Measurements from ENCODE around the gene MEOX1.
A peak's percentile ranks its signal among the peaks of the same experiment; 100 is the strongest.

Gene MEOX1

GRCh38 chr17:43645765-43646481 lies 15.8 kb downstream of the MEOX1 start:
- H3K9ac ChIP-seq (ENCODE audit: low read depth, low read length) = peak overlapping the region; percentile 76
- peak overlapping the region; percentile 67 for H3K4me3 ChIP-seq (ENCODE audit: low read length)
- H3K27me3 ChIP-seq (ENCODE audit: control insufficient read depth, insufficient read depth, low read length) = peaks cover 24% of the 10 kb centered on the region

GRCh38 chr17:43645450-43645764 lies 16.3 kb downstream of the MEOX1 start:
- H3K4me3 ChIP-seq (ENCODE audit: low read length) = no peak overlapping the region
- peak overlapping the region; percentile 92 for H3K4me2 ChIP-seq (ENCODE audit: low read length)
- H3K4me1 ChIP-seq (ENCODE audit: control insufficient read depth, insufficient read depth, low read length) = peaks cover 5% of the 10 kb centered on the region
- H3K9ac ChIP-seq (ENCODE audit: low read depth, low read length) = peak overlapping the region; percentile 76
- no peaks in the 10 kb centered on the region for H3K9me3 ChIP-seq (replicated peaks; ENCODE audit: low read length)
- no peaks in the 10 kb centered on the region for H3K36me3 ChIP-seq (ENCODE audit: insufficient read depth, low read length)
- peaks cover 29% of the 10 kb centered on the region for H3K27me3 ChIP-seq (ENCODE audit: control insufficient read depth, insufficient read depth, low read length)

More at GRCh38 chr17:43645765-43646481, 15.8 kb downstream of the MEOX1 start:
- Histone ChIP-seq H3K36me3 (ENCODE audit: insufficient read depth, low read length) (no peaks in the 10 kb centered on the region), H3K4me1 (ENCODE audit: control insufficient read depth, insufficient read depth, low read length) (peaks cover 5% of the 10 kb centered on the region), H3K9me3 (replicated peaks; ENCODE audit: low read length) (no peaks in the 10 kb centered on the region), H3K4me2 (ENCODE audit: low read length) (peak overlapping the region; percentile 92)

GRCh38 chr17:43644081-43644480 lies 17.6 kb downstream of the MEOX1 start:
- no peak overlapping the region for H3K9ac ChIP-seq (ENCODE audit: low read depth, low read length)
- H3K4me1 ChIP-seq (ENCODE audit: control insufficient read depth, insufficient read depth, low read length) = peaks cover 5% of the 10 kb centered on the region
- no peaks in the 10 kb centered on the region for H3K9me3 ChIP-seq (replicated peaks; ENCODE audit: low read length)
- peaks cover 33% of the 10 kb centered on the region for H3K27me3 ChIP-seq (ENCODE audit: control insufficient read depth, insufficient read depth, low read length)
- no peak overlapping the region for H3K4me2 ChIP-seq (ENCODE audit: low read length)
- H3K36me3 ChIP-seq (ENCODE audit: insufficient read depth, low read length) = no peaks in the 10 kb centered on the region
- no peak overlapping the region for H3K4me3 ChIP-seq (ENCODE audit: low read length)

GRCh38 chr17:43641416-43641815 lies 20.3 kb downstream of the MEOX1 start:
- Histone ChIP-seq H3K4me2 (ENCODE audit: low read length) (no peak overlapping the region), H3K36me3 (ENCODE audit: insufficient read depth, low read length) (no peaks in the 10 kb centered on the region), H3K4me1 (ENCODE audit: control insufficient read depth, insufficient read depth, low read length) (peaks cover 4% of the 10 kb centered on the region), H3K9ac (ENCODE audit: low read depth, low read length) (no peak overlapping the region), H3K27me3 (ENCODE audit: control insufficient read depth, insufficient read depth, low read length) (peaks cover 47% of the 10 kb centered on the region), H3K4me3 (ENCODE audit: low read length) (no peak overlapping the region), H3K9me3 (replicated peaks; ENCODE audit: low read length) (no peaks in the 10 kb centered on the region)

- no peaks in the 10 kb centered on the region for H3K4me1 ChIP-seq (ENCODE audit: control insufficient read depth, insufficient read depth, low read length)
- H3K9ac ChIP-seq (ENCODE audit: low read depth, low read length) = no peak overlapping the region
- peaks cover 52% of the 10 kb centered on the region for H3K27me3 ChIP-seq (ENCODE audit: control insufficient read depth, insufficient read depth, low read length)
- H3K36me3 ChIP-seq (ENCODE audit: insufficient read depth, low read length) = no peaks in the 10 kb centered on the region
- H3K4me2 ChIP-seq (ENCODE audit: low read length) = no peak overlapping the region
- H3K9me3 ChIP-seq (replicated peaks; ENCODE audit: low read length) = no peaks in the 10 kb centered on the region
- no peak overlapping the region for H3K4me3 ChIP-seq (ENCODE audit: low read length)
These were observed 21.1 kb downstream of the MEOX1 start for GRCh38 chr17:43640491-43641252.

- Histone ChIP-seq H3K27me3 (ENCODE audit: control insufficient read depth, insufficient read depth, low read length) (peaks cover 67% of the 10 kb centered on the region), H3K36me3 (ENCODE audit: insufficient read depth, low read length) (no peaks in the 10 kb centered on the region), H3K9me3 (replicated peaks; ENCODE audit: low read length) (no peaks in the 10 kb centered on the region), H3K4me1 (ENCODE audit: control insufficient read depth, insufficient read depth, low read length) (no peaks in the 10 kb centered on the region), H3K4me2 (ENCODE audit: low read length) (no peak overlapping the region), H3K9ac (ENCODE audit: low read depth, low read length) (no peak overlapping the region), H3K4me3 (ENCODE audit: low read length) (no peak overlapping the region)
These were observed 24.0 kb downstream of the MEOX1 start for GRCh38 chr17:43637563-43638323.

DNA sequence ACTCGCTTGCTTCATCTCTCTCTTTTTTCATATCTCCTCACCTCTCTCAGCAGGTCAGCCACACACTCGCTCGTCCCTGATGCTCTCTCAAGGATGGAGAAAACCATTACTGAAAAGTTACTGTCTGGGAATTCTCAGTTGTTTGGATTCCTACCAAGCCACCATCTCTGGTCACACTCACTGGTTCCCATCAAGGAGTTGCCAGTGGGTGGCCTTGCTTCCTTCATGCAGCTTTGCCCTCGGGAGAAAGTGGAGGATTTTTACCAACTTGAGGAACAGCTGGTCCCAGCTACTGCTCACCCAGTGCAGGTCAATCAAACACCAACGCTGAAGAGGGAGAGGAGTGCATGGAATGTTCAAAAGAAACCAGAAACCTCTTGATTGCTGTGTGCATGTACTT lies 25.3 kb downstream of the MEOX1 start:
- Histone ChIP-seq H3K4me3 (ENCODE audit: low read length) (no peak overlapping the region), H3K9ac (ENCODE audit: low read depth, low read length) (no peak overlapping the region), H3K9me3 (replicated peaks; ENCODE audit: low read length) (no peaks in the 10 kb centered on the region), H3K4me2 (ENCODE audit: low read length) (no peak overlapping the region), H3K27me3 (ENCODE audit: control insufficient read depth, insufficient read depth, low read length) (peaks cover 75% of the 10 kb centered on the region), H3K4me1 (ENCODE audit: control insufficient read depth, insufficient read depth, low read length) (no peaks in the 10 kb centered on the region), H3K36me3 (ENCODE audit: insufficient read depth, low read length) (no peaks in the 10 kb centered on the region)

DNA sequence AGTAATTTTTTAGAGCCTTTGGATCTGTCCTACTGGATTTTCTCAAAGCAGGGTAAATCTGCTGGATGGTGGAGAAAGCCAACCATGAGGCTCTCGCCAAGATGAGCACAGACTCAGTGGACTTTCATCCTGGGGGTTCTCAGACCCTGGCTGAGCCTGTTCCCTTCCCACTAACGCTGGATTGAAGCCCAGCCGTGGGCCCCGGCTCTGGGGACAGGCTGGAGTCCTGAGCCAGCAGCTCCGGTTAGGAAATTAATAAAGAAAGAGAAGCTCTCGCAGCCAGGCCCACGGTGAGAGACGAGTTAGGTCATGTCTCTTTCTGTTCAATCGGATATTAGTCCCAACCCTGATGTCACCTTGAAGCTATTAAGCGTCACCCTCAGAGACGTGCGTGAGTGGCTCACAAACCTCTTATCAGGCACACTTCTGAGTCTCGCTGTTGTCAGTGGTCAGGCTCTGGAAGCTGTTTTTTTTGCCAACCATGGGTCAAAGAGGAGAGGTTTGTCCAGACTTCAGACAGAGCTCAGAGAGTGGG lies 27.1 kb downstream of the MEOX1 start:
- peaks cover 78% of the 10 kb centered on the region for H3K27me3 ChIP-seq (ENCODE audit: control insufficient read depth, insufficient read depth, low read length)
- H3K4me1 ChIP-seq (ENCODE audit: control insufficient read depth, insufficient read depth, low read length) = no peaks in the 10 kb centered on the region
- H3K9me3 ChIP-seq (replicated peaks; ENCODE audit: low read length) = no peaks in the 10 kb centered on the region
- no peaks in the 10 kb centered on the region for H3K36me3 ChIP-seq (ENCODE audit: insufficient read depth, low read length)
- no peak overlapping the region for H3K4me3 ChIP-seq (ENCODE audit: low read length)
- H3K4me2 ChIP-seq (ENCODE audit: low read length) = no peak overlapping the region
- H3K9ac ChIP-seq (ENCODE audit: low read depth, low read length) = no peak overlapping the region

- Histone ChIP-seq H3K27me3 (ENCODE audit: control insufficient read depth, insufficient read depth, low read length) (peaks cover 75% of the 10 kb centered on the region), H3K9me3 (replicated peaks; ENCODE audit: low read length) (no peaks in the 10 kb centered on the region)
These were observed 29.5 kb downstream of the MEOX1 start for GRCh38 chr17:43632221-43632620.

DNA sequence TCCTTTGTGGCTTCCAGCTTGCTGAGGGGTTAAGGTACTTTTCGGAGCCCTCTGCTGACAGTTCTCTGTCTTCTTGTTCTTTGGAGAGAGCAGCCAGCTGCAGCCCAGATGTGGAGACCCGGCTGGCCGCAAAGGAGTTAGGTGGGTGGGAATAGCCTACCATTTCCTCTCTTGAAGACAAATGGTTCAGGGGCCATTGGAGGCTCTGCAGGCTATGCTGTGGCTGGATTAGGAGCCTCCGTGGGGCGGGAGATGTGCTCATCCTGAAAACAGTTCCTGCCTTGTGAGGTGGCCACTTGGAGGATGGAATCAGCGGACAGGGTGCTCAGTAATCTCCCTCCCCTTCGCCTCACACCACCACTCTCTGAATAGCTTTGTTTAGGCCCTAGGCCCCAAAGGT lies 30.3 kb downstream of the MEOX1 start:
- no peaks in the 10 kb centered on the region for H3K36me3 ChIP-seq (ENCODE audit: insufficient read depth, low read length)
- H3K4me3 ChIP-seq (ENCODE audit: low read length) = no peak overlapping the region
- no peak overlapping the region for H3K4me2 ChIP-seq (ENCODE audit: low read length)
- H3K9me3 ChIP-seq (replicated peaks; ENCODE audit: low read length) = no peaks in the 10 kb centered on the region
- H3K9ac ChIP-seq (ENCODE audit: low read depth, low read length) = no peak overlapping the region
- no peaks in the 10 kb centered on the region for H3K4me1 ChIP-seq (ENCODE audit: control insufficient read depth, insufficient read depth, low read length)
- H3K27me3 ChIP-seq (ENCODE audit: control insufficient read depth, insufficient read depth, low read length) = peaks cover 68% of the 10 kb centered on the region

More at GRCh38 chr17:43632221-43632620, 29.5 kb downstream of the MEOX1 start:
- H3K4me1 ChIP-seq (ENCODE audit: control insufficient read depth, insufficient read depth, low read length) = no peaks in the 10 kb centered on the region
- no peak overlapping the region for H3K4me2 ChIP-seq (ENCODE audit: low read length)
- H3K36me3 ChIP-seq (ENCODE audit: insufficient read depth, low read length) = no peaks in the 10 kb centered on the region
- no peak overlapping the region for H3K9ac ChIP-seq (ENCODE audit: low read depth, low read length)
- H3K4me3 ChIP-seq (ENCODE audit: low read length) = no peak overlapping the region

DNA sequence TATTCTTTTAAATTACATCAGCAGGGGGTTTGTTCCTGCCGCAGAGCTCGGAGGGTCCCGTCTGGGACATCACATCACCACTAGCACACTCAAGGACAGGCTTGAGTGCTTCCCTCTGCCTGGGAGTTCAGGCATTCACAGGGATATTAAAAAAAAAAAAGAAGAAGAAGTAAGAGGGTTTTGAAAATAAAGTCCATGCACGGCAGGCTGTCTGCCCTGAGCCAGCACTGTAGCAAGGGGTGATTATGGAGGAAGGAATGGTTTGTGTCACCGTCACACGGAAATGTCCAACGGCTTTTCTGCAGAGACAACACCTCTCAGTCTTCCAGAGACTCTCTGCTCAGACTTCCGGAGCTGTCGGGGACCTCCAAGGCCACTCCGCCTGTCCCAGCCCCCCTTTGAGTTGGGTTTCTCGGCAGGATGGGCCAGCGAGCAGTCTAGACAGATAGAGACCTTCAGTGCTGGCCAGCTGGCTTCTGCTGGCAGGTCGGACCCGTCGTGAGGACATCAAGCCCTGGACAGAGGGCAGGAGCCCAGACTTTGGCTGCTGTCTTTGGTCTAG lies 33.6 kb downstream of the MEOX1 start:
- Histone ChIP-seq H3K4me2 (ENCODE audit: low read length) (no peak overlapping the region), H3K9me3 (replicated peaks; ENCODE audit: low read length) (no peaks in the 10 kb centered on the region), H3K4me3 (ENCODE audit: low read length) (no peak overlapping the region), H3K4me1 (ENCODE audit: control insufficient read depth, insufficient read depth, low read length) (no peaks in the 10 kb centered on the region), H3K9ac (ENCODE audit: low read depth, low read length) (no peak overlapping the region), H3K27me3 (ENCODE audit: control insufficient read depth, insufficient read depth, low read length) (peaks cover 58% of the 10 kb centered on the region), H3K36me3 (ENCODE audit: insufficient read depth, low read length) (no peaks in the 10 kb centered on the region)

Data from skeletal muscle satellite cell (primary cell).